ENCODE results near the gene EHD3.

The EHD3 gene

GRCh38 chr2:31237348-31238017 is 3.5 kb downstream of the EHD3 start:
- no peak for DNase-seq (ENCODE audit: low spot score)

GRCh38 chr2:31238126-31238905 is 4.4 kb downstream of the EHD3 start:
- no peak for DNase-seq (ENCODE audit: low spot score)

- DNase-seq (ENCODE audit: low spot score), result no peak
Observed at GRCh38 chr2:31238906-31239592, 5.1 kb downstream of the EHD3 start.

GRCh38 chr2:31239593-31240177 is 5.7 kb downstream of the EHD3 start:
- DNase-seq (ENCODE audit: low spot score), result no peak

GRCh38 chr2:31240381-31241365 is 6.7 kb downstream of the EHD3 start:
- peak; percentile 54 for DNase-seq (ENCODE audit: low spot score)

GRCh38 chr2:31241625-31242270 is 7.8 kb downstream of the EHD3 start:
- no peak for DNase-seq (ENCODE audit: low spot score)

- no peak for DNase-seq (ENCODE audit: low spot score)
Observed at GRCh38 chr2:31243053-31243452, 9.1 kb downstream of the EHD3 start.

GRCh38 chr2:31244101-31244500 is 10.1 kb downstream of the EHD3 start:
- DNase-seq (ENCODE audit: low spot score), result no peak

- DNase-seq (ENCODE audit: low spot score), result no peak
Observed at GRCh38 chr2:31246184-31246852, 12.4 kb downstream of the EHD3 start.

- no peak for DNase-seq (ENCODE audit: low spot score)
Observed at GRCh38 chr2:31247711-31248110, 13.8 kb downstream of the EHD3 start.

GRCh38 chr2:31248139-31248538 is 14.2 kb downstream of the EHD3 start:
- no peak for DNase-seq (ENCODE audit: low spot score)

GRCh38 chr2:31249009-31249690 is 15.2 kb downstream of the EHD3 start:
- no peak for DNase-seq (ENCODE audit: low spot score)

- DNase-seq (ENCODE audit: low spot score), result no peak
Observed at GRCh38 chr2:31251018-31251417, 17.1 kb downstream of the EHD3 start.

GRCh38 chr2:31251851-31252250 is 17.9 kb downstream of the EHD3 start:
- DNase-seq (ENCODE audit: low spot score), result no peak

- no peak for DNase-seq (ENCODE audit: low spot score)
Observed at GRCh38 chr2:31253356-31254131, 19.6 kb downstream of the EHD3 start.

- no peak for DNase-seq (ENCODE audit: low spot score)
Observed at GRCh38 chr2:31254237-31255203, 20.6 kb downstream of the EHD3 start.

GRCh38 chr2:31255911-31256571 is 22.1 kb downstream of the EHD3 start:
- no peak for DNase-seq (ENCODE audit: low spot score)

Measured in left forelimb (tissue), 1 donor.